ENCODE results near the gene SPARC.

Gene SPARC

DNA sequence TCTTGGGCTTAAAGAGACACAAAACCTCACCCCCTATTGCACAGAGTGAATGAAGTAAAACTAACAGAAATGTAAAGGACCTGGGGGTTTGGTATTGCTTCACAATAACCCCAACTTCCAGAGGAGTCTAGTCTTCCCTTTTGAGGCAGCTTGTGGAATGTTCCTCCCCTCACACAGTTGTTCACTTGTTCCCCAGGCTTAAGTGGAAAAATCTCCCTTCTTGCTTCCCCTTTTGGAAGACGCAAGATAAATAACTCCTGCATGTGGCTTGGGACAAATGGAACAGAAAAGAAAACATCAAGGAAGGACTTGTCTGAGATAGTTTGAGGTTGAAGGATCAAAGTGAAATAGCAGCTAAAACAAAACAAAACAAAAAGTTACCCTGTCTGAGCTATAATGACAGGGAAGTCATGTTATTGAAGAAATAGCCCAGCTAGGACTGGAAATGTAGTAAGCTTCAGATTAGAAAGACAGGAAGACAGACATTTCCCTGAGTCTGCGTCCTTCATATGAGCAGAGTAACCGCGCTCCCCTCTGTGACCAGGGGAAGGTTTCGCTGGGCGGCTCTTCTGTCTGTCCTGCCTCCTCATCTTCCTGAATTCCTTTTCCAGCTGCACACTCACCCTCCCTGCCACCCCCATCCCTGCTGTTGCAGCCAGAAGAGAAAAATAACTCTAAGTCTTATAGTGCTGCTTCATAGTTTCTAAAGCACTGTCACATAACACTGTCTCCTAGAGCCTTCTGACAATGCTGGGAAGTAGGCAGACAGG, 8.8 kb downstream of the SPARC start:
- Mint-ChIP-seq H3K4me1 (ENCODE audit: low read depth) (peaks cover 4% of the 10 kb centered on the region), H3K9me3 (no peaks in the 10 kb centered on the region), H3K27ac (no peak overlapping the region), H3K4me3 (no peak overlapping the region), H3K36me3 (ENCODE audit: low read depth) (no peaks in the 10 kb centered on the region), H3K27me3 (ENCODE audit: low read depth) (peaks cover 7% of the 10 kb centered on the region)

DNA sequence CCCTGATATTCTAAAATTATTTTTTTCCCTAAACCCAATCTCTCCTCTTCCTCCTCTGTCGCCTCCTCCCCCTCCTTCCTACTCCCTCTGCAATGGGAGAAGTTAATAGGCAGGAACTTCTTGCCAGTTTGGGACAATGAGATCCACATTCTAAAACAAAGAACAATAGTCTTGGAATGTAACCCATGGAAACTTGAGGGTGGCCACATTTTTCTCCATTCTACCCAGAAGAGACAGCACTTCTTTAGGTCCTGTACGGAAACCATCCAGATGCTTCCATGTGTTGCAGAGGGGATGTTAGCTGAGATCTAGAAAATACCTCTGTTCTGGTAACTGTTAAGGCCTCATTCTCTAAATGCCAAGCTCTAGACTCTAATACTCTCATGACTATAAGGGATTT, 10.0 kb downstream of the SPARC start:
- no peaks in the 10 kb centered on the region for H3K9me3 Mint-ChIP-seq
- H3K4me1 Mint-ChIP-seq (ENCODE audit: low read depth), result peaks cover 4% of the 10 kb centered on the region
- H3K4me3 Mint-ChIP-seq, result no peak overlapping the region
- peaks cover 7% of the 10 kb centered on the region for H3K27me3 Mint-ChIP-seq (ENCODE audit: low read depth)
- no peaks in the 10 kb centered on the region for H3K36me3 Mint-ChIP-seq (ENCODE audit: low read depth)
- no peak overlapping the region for H3K27ac Mint-ChIP-seq

DNA sequence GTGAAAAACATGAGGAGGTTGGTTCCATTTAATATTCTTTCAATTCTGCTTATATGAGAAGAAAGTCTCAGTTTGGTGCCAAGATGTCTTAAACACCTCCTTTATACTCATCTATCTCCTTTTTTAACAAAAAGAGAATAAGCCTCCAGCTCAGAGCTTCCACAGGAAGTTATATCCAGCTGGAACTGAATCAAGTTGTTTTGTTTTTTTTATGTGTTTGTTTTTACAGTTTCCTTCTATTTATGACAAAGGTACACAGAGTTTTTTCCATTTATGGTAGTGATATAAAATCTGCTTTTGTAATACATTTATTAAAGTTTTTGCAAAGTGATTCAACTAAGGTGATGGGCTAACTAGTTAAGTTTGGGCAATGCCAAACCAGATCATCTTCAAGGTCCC, 10.4 kb downstream of the SPARC start:
- Mint-ChIP-seq H3K27ac (no peak overlapping the region), H3K4me1 (ENCODE audit: low read depth) (peaks cover 4% of the 10 kb centered on the region), H3K27me3 (ENCODE audit: low read depth) (peaks cover 7% of the 10 kb centered on the region), H3K9me3 (no peaks in the 10 kb centered on the region), H3K4me3 (no peak overlapping the region), H3K36me3 (ENCODE audit: low read depth) (no peaks in the 10 kb centered on the region)

DNA sequence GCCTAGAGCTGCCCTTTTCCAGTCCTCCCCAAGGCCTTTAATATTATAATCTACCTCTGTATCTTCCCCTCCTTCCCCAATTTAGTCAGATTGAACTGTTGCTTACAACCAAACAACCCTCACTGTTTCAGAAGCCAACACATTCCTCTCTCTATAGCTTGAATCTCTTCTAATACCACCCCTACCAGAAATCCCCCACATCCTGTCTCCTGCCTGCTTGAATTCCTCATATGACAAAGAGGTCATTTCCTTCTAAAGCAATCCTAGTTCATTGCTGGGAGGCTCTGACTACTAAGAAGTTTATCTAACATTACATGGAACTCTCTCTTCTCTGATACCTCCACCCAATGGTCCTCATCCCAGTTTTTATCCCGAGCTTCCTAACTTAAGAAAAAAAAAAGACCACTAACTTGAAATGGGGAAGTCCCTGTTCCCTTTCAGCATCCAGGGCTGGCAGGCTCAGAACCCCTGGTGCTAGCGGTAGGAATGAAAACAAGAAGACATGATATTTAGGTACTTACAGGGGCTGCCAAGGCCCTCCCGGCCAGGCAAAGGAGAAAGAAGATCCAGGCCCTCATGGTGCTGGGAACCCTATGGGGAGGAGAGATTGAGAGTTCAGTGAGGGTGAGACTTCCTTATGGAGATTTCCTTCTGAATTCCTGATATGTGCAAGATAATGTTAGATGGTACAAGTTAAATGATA, 11.0 kb downstream of the SPARC start:
- Mint-ChIP-seq H3K36me3 (ENCODE audit: low read depth) (no peaks in the 10 kb centered on the region), H3K4me1 (ENCODE audit: low read depth) (peaks cover 4% of the 10 kb centered on the region), H3K4me3 (no peak overlapping the region), H3K27me3 (ENCODE audit: low read depth) (peaks cover 7% of the 10 kb centered on the region), H3K27ac (no peak overlapping the region), H3K9me3 (no peaks in the 10 kb centered on the region)

DNA sequence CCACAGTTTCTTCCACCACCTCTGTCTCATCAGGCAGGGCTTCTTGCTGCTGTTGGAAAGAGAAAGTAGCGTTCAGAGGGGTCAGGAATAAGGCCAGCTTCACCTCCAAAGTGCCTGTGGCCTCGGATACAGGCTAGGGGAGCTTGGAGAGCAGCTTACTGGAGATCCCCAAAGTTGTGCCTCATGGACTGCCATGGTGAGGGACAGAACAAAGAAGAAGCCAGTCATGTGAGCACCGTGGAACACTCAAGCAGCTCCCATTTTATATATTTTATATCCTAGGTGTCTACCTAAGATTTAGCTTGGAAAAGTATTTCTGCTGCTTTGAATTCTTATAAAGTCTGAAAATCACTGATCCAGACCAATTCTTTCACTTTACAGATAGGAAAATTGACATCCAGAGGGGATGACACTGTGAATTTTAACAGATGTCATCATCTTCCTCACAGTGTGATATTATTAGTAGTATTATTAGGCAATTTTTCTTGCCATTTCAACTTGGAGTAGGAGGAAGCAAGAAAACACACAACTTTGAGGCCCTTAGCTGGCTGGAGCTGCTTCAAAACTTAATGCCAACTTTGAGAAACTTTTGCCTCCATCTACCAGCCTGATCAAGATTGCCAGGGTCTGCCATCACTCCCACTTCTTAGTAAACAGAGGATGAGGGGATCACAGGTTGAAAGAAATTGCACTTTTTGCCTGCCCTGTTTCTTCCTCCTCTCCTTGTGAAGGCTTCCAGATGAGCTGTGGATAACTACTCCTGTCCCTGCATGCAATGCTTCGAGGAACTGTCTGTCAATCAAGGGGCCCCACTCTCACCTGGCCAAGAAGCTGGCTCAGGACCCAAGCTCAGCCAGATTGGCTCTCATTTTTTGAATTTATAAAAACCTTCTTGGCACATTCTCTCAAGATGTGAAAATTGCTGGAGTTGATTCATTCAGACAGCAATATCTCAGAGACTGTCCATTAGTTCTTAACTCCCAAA, 11.8 kb downstream of the SPARC start:
- H3K4me1 Mint-ChIP-seq (ENCODE audit: low read depth), result peaks cover 4% of the 10 kb centered on the region
- H3K9me3 Mint-ChIP-seq, result no peaks in the 10 kb centered on the region
- H3K4me3 Mint-ChIP-seq, result no peak overlapping the region
- H3K27me3 Mint-ChIP-seq (ENCODE audit: low read depth), result peaks cover 7% of the 10 kb centered on the region
- H3K36me3 Mint-ChIP-seq (ENCODE audit: low read depth), result no peaks in the 10 kb centered on the region
- H3K27ac Mint-ChIP-seq, result no peak overlapping the region

DNA sequence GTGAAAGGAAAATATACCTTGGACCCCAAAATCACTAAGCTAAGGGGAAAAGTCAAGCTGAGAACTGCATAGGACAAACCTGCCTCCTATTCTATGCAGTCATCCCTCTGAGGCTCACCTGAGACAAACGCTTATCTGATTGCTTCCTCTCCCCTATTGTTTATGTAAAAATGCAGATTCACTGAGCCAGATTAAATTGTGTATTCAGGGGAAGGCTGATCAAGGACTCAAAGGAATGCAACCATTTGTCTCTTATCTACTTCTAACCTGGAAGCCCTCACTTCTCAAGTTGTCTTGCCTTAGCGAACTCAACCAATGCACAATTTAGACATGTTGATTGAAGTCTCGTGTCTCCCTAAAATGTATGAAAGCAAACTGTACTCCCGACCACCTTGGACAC, 13.3 kb downstream of the SPARC start:
- Mint-ChIP-seq H3K4me1 (ENCODE audit: low read depth) (peaks cover 4% of the 10 kb centered on the region), H3K4me3 (no peak overlapping the region), H3K36me3 (ENCODE audit: low read depth) (no peaks in the 10 kb centered on the region), H3K9me3 (no peaks in the 10 kb centered on the region), H3K27ac (no peak overlapping the region), H3K27me3 (ENCODE audit: low read depth) (peaks cover 7% of the 10 kb centered on the region)

DNA sequence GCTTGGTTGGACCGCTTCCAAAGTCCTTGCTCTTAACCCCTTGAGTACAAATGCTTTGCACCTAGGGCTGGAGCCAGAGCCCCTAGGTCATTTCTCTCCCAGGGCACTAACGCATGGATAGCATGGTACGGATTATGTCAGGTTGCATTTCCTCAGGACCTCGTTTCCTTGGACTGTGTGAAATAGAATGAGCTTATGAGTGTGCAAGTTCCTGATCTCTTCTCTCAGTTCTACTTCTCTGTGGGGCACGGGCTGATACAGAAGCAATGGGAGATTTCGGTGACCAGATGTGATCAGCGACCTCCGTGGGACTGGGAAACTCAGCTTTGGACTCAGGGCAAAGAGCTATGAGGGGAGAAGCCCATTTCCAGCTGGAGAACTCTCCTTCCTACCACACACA, 14.2 kb downstream of the SPARC start:
- H3K36me3 Mint-ChIP-seq (ENCODE audit: low read depth), result no peaks in the 10 kb centered on the region
- peaks cover 7% of the 10 kb centered on the region for H3K27me3 Mint-ChIP-seq (ENCODE audit: low read depth)
- H3K9me3 Mint-ChIP-seq, result no peaks in the 10 kb centered on the region
- H3K4me3 Mint-ChIP-seq, result no peak overlapping the region
- H3K4me1 Mint-ChIP-seq (ENCODE audit: low read depth), result peaks cover 4% of the 10 kb centered on the region
- no peak overlapping the region for H3K27ac Mint-ChIP-seq

DNA sequence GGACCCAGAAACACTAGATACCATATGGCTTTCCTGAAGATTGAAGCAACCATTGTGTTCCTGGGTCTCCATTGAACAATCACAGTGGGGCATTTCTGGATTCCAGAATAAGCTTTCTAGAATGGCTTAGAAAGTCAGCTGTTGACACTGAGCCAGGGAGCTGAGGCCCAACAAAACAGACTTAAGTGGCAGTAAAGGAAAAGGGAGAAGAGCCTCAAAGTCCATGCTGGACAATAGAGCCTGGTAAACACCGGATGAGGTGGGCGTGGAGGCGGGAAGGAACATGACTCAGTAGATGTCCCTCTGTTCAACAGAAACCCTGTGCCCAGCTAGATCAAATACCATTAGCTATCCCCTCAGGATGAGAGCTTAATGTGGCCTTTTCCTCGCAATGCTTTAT, 14.8 kb downstream of the SPARC start:
- Mint-ChIP-seq H3K9me3 (no peaks in the 10 kb centered on the region), H3K4me1 (ENCODE audit: low read depth) (peaks cover 4% of the 10 kb centered on the region), H3K36me3 (ENCODE audit: low read depth) (no peaks in the 10 kb centered on the region), H3K27ac (no peak overlapping the region), H3K4me3 (no peak overlapping the region), H3K27me3 (ENCODE audit: low read depth) (peaks cover 3% of the 10 kb centered on the region)

DNA sequence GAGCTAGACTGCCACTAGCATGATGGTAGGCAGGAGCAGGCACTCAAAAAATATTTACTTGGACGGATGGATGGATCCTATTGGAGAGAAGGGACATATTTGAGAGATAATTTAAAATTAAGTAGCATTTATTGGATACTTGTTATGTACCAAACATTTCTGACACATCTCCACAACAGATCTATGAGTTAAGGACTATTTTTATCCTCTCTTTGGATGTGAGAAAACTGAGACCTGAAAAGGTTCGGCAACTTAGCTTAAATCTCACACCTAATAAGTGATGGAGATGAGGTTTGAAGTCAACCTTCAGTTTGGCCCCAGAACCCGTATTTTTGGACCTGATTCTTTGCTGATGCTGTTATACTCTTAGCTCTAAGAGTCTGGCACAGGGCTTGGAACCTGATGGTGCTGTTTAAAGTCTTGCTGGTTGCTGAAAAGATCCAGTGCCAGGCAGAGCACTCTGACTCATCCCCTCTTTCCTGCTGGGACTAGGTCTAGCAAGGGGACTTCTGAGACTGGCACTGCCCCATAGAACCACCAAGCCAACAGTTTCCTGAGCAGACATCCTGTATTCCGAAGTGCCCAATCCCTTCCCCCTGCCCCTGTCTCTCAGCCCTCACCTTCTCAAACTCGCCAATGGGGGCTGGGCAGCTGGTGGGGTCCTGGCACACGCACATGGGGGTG, 15.6 kb downstream of the SPARC start:
- Mint-ChIP-seq H3K4me3 (no peak overlapping the region), H3K36me3 (ENCODE audit: low read depth) (no peaks in the 10 kb centered on the region), H3K9me3 (no peaks in the 10 kb centered on the region), H3K27me3 (ENCODE audit: low read depth) (no peaks in the 10 kb centered on the region), H3K4me1 (ENCODE audit: low read depth) (peaks cover 4% of the 10 kb centered on the region), H3K27ac (no peak overlapping the region)

DNA sequence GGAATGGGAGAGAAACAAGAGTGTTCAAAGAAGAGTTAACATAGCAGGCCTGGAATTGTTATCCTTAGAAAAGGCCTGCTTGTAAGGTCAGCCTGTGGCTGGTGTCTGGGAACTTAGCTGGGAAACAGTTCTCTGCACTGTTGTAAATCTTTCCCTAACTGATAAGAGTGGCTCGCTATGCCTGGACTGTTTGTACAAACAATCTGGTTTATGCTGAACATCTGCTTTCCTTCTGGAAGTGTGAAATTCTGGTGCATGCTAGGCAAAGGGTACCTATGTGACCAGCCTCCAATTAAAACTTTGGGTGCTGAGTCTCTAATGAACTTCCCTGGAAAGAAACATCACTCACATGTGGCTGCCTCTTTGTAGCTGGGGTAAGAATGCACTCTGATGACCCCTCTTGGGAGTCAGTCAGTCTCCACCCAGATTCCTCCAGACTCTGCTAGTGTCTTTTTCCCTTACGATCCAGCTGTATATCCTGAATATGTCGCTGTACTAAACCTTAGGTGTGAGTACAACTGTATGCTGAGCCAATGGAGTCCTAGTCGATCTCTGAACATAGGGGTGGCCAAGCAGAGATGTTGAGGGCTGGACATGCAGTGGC, 16.5 kb downstream of the SPARC start:
- Mint-ChIP-seq H3K9me3 (no peaks in the 10 kb centered on the region), H3K36me3 (ENCODE audit: low read depth) (no peaks in the 10 kb centered on the region)

DNA sequence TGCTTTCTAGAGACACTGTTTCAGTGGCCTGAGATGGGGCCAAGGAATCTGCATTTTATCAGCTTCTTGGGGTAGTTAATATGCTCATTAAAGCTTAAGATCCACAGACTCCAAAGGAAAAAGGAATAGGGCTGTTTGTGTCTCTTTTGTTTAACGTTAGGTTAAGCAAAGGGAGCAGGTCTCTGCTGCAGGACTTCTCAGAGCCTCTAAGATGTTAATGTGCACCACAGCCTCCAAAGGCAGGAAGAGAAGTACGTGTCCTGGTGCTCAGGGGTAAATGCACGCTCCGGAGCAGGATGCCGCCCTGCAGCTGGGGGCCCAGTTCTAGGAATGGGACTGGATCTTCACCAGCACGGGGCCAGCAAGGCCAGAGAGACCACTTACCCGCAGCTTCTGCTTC, 19.6 kb downstream of the SPARC start:
- Mint-ChIP-seq H3K9me3 (no peaks in the 10 kb centered on the region), H3K36me3 (ENCODE audit: low read depth) (no peaks in the 10 kb centered on the region), H3K4me1 (ENCODE audit: low read depth) (peaks cover 6% of the 10 kb centered on the region), H3K27me3 (ENCODE audit: low read depth) (no peaks in the 10 kb centered on the region), H3K4me3 (no peak overlapping the region), H3K27ac (no peak overlapping the region)

More for the DNA sequence above, 16.5 kb downstream of the SPARC start:
- Mint-ChIP-seq H3K27me3 (ENCODE audit: low read depth) (no peaks in the 10 kb centered on the region), H3K27ac (no peak overlapping the region), H3K4me1 (ENCODE audit: low read depth) (no peaks in the 10 kb centered on the region), H3K4me3 (no peak overlapping the region)

DNA sequence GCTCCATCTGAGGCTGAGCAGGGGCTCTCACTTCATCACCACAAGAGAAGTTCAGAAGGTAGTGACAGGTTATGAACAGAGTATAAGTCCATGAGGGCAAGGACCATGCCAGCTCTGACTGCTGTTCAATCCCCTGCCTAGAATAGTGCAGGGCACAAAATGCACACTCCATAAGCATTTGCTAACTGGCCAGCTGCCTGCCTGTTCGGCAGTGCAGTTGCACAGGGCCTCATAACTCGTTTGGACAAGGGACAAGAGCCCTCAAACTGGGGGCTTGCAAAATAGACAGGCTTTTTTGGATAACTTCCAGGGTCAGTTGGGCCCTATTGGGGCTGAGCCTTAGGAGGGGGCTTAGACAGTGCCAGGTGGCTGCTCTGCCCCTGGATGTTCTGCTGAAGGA, 21.1 kb downstream of the SPARC start:
- peaks cover 4% of the 10 kb centered on the region for H3K27me3 Mint-ChIP-seq (ENCODE audit: low read depth)
- no peaks in the 10 kb centered on the region for H3K9me3 Mint-ChIP-seq
- H3K4me1 Mint-ChIP-seq (ENCODE audit: low read depth), result peaks cover 6% of the 10 kb centered on the region
- no peak overlapping the region for H3K27ac Mint-ChIP-seq
- no peak overlapping the region for H3K4me3 Mint-ChIP-seq
- no peaks in the 10 kb centered on the region for H3K36me3 Mint-ChIP-seq (ENCODE audit: low read depth)

DNA sequence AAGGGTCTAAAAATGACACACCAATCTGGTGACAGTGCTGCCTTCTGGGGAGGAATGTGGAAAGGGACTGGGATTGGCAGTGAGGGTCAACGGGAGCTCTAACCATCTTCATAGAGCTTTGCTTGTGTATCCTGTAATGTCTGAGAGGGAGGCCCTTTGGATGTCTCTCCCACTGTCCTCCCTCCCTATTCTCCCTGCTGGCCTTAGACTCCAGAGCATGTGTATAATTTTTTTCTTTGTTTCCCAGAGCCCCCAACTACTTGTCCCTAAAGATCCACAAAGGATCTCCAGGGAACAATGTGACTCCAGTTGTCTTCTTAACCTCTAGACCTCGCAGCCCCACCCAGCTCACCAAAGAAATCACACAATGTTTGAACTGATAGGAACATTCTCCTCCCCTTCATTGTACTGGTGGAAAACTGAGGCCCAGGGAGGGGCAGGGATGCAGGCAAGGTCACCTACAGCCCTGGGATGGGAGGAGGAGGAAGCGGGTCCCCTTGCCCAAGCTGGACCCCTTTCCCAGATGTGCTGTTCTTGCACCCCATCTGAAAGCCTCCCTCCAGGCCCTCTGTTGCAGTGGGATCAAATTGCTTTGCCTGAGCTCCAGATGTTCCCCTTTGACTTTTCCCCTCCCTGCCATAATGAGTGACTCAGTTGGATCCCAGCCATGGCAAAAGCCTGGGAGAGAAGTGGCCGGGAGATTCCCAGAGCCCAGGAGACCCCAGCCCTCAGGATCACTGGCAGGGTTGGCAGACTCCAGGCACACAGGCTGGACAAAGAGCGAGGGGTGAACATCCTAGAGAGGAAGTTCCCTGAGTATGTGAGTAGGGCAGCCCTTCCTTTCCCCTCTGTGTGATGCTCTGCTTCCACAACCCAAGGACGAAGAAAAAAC, 21.8 kb downstream of the SPARC start:
- H3K27ac Mint-ChIP-seq, result no peak overlapping the region

More for the DNA sequence above, 21.8 kb downstream of the SPARC start:
- Mint-ChIP-seq H3K36me3 (ENCODE audit: low read depth) (no peaks in the 10 kb centered on the region), H3K4me3 (no peak overlapping the region), H3K9me3 (no peaks in the 10 kb centered on the region), H3K27me3 (ENCODE audit: low read depth) (peaks cover 4% of the 10 kb centered on the region), H3K4me1 (ENCODE audit: low read depth) (peaks cover 6% of the 10 kb centered on the region)
